Neuronal stem cell (in vitro differentiated cells): Measurements from ENCODE around the gene PLCH1.

ENCODE experiments used
- DNase-seq: peaks from one replicate; pipeline ENCODE4 v3.0.0-alpha.2; 2013; ENCODE audit warnings: low spot score
- H2AFZ ChIP-seq: one replicate; pipeline ENCODE4 v1.6.1; 2013; ENCODE audit warnings: mild to moderate bottlenecking, low read length, inconsistent platforms
- H2AK5ac ChIP-seq: 2 replicates; pipeline ENCODE4 v1.6.1; 2013; ENCODE audit warnings: low read depth, mild to moderate bottlenecking, inconsistent platforms, low read length, moderate library complexity, mixed read lengths
- H2BK120ac ChIP-seq: 2 replicates; pipeline ENCODE4 v1.6.1; 2013; ENCODE audit warnings: low read depth, mild to moderate bottlenecking, inconsistent platforms, low read length, moderate library complexity, mixed read lengths
- H2BK12ac ChIP-seq: one replicate; pipeline ENCODE4 v1.6.1; 2013; ENCODE audit warnings: low read length, inconsistent platforms
- H2BK15ac ChIP-seq: 2 replicates; pipeline ENCODE4 v1.6.1; 2013; ENCODE audit warnings: mild to moderate bottlenecking, low read length, inconsistent platforms, mixed read lengths
- H2BK5ac ChIP-seq: one replicate; pipeline ENCODE4 v1.6.1; 2013; ENCODE audit warnings: inconsistent platforms, mild to moderate bottlenecking, low read length, moderate library complexity
- H3K14ac ChIP-seq: one replicate; pipeline ENCODE4 v1.6.1; 2013; ENCODE audit warnings: low read length, inconsistent platforms
- H3K18ac ChIP-seq: 2 replicates; pipeline ENCODE4 v1.6.1; 2013; ENCODE audit warnings: low read length, inconsistent platforms
- H3K23ac ChIP-seq: 2 replicates; pipeline ENCODE4 v1.6.1; 2013; ENCODE audit warnings: low read depth, mild to moderate bottlenecking, mixed read lengths, low read length, inconsistent platforms; ENCODE audit not compliant: poor library complexity
- H3K27ac ChIP-seq: replicated peaks from 3 replicates; pipeline ENCODE4 v1.5.1; 2013; ENCODE audit warnings: low read length, inconsistent platforms
- H3K27me3 ChIP-seq, 3 experiments: 2 replicates each; pipeline ENCODE4 v1.6.1; 2013; ENCODE audit warnings: low read length in 3 of 3, mild to moderate bottlenecking in 2 of 3, inconsistent platforms in 1 of 3, low read depth in 1 of 3, mixed read lengths in 1 of 3, moderate library complexity in 1 of 3; ENCODE audit not compliant: control insufficient read depth in 3 of 3, insufficient read depth in 3 of 3
- H3K36me3 ChIP-seq, 2 donors: replicated peaks in 1 of 2; 2 replicates each; pipeline ENCODE4 v1.6.1; 2013; ENCODE audit warnings: low read length in 2 of 2; ENCODE audit not compliant: control insufficient read depth in 2 of 2, insufficient read depth in 2 of 2
- H3K4ac ChIP-seq: 2 replicates; pipeline ENCODE4 v1.6.1; 2013; ENCODE audit warnings: inconsistent platforms, mild to moderate bottlenecking, low read length, moderate library complexity
- H3K4me1 ChIP-seq, 2 donors: 1 replicate in 1 of 2; 2 replicates in 1 of 2; pipeline ENCODE4 v1.6.1; 2013; ENCODE audit warnings: low read length in 2 of 2, low read depth in 1 of 2; ENCODE audit not compliant: control insufficient read depth in 2 of 2, insufficient read depth in 1 of 2
- H3K4me2 ChIP-seq: one replicate; pipeline ENCODE4 v1.6.1; 2013; ENCODE audit warnings: mild to moderate bottlenecking, low read length, inconsistent platforms; ENCODE audit not compliant: insufficient read depth, poor library complexity, severe bottlenecking
- H3K4me3 ChIP-seq, 2 donors: 2 replicates each; pipeline ENCODE4 v1.5.1; 2013; ENCODE audit warnings: low read length in 2 of 2, mild to moderate bottlenecking in 2 of 2, inconsistent platforms in 1 of 2, moderate library complexity in 1 of 2
- H3K79me1 ChIP-seq: one replicate; pipeline ENCODE4 v1.6.1; 2013; ENCODE audit warnings: low read depth, mild to moderate bottlenecking, inconsistent platforms, low read length, moderate library complexity
- H3K9ac ChIP-seq: one replicate; pipeline ENCODE4 v1.6.1; 2013; ENCODE audit warnings: mild to moderate bottlenecking, low read depth, low read length, inconsistent platforms; ENCODE audit not compliant: poor library complexity
- H3K9me3 ChIP-seq, 2 donors: replicated peaks in 1 of 2; 2 replicates each; pipeline versions ENCODE3 to v1.6.1; 2013; ENCODE audit warnings: low read length in 2 of 2, mild to moderate bottlenecking in 2 of 2, inconsistent platforms in 1 of 2, low read depth in 1 of 2, mixed read lengths in 1 of 2, moderate library complexity in 1 of 2; ENCODE audit not compliant: control insufficient read depth in 2 of 2, insufficient read depth in 1 of 2
- H4K8ac ChIP-seq: one replicate; pipeline ENCODE4 v1.6.1; 2013; ENCODE audit warnings: low read depth, mild to moderate bottlenecking, inconsistent platforms, low read length, moderate library complexity
- H4K91ac ChIP-seq: one replicate; pipeline ENCODE4 v1.6.1; 2013; ENCODE audit warnings: low read length, low read depth, mild to moderate bottlenecking, inconsistent platforms; ENCODE audit not compliant: poor library complexity
- WGBS, 2 donors: extraction: QIAGEN DNeasy Blood & Tissue Kit; methylation state at CpG; one replicate each; pipeline ENCODE4 v1.1.7; 2013; ENCODE audit warnings: missing lambda C conversion rate in 2 of 2, mixed read lengths in 1 of 2; ENCODE audit not compliant: insufficient read length in 2 of 2, insufficient replicate concordance in 1 of 2; ENCODE audit errors: extremely low coverage in 2 of 2; 5-methylcytosine and 5-hydroxymethylcytosine counted together

PLCH1 gene

GRCh38 chr3:155585384-155585783 lies 159.5 kb downstream of the PLCH1 start:
- WGBS, 2 donors = no CpG with 5 or more reads among the region's 2 CpGs
- no peak overlapping the region for H3K14ac ChIP-seq
- no peak overlapping the region for H4K91ac ChIP-seq
- no peak overlapping the region for H2AFZ ChIP-seq
- peak overlapping the region; percentile 39 for H3K27ac ChIP-seq
- H3K4me1 ChIP-seq = peaks cover 0 to 2% of the 10 kb centered on the region in 2 donors
- H3K4me3 ChIP-seq = no peak overlapping the region
- no peak overlapping the region for H3K4me2 ChIP-seq
- no peaks in the 10 kb centered on the region for H3K79me1 ChIP-seq
- H3K9ac ChIP-seq = no peak overlapping the region
- no peak overlapping the region for H3K18ac ChIP-seq
- no peak overlapping the region for H3K23ac ChIP-seq
- no peak overlapping the region for H2BK12ac ChIP-seq
- H2BK120ac ChIP-seq = no peak overlapping the region
- H2AK5ac ChIP-seq = no peak overlapping the region
- no peak overlapping the region for H3K4ac ChIP-seq
- peaks cover 2 to 95% of the 10 kb centered on the region in 2 donors for H3K36me3 ChIP-seq
- no peak overlapping the region for H2BK15ac ChIP-seq
- H3K9me3 ChIP-seq = no peaks in the 10 kb centered on the region
- no peak overlapping the region for H2BK5ac ChIP-seq
- H4K8ac ChIP-seq = no peak overlapping the region
- H3K27me3 ChIP-seq = no peaks in the 10 kb centered on the region
- peak; percentile 18 for DNase-seq

GRCh38 chr3:155581579-155581978 lies 163.3 kb downstream of the PLCH1 start:
- no peak overlapping the region for H4K8ac ChIP-seq
- no CpG with 5 or more reads among the region's 10 CpGs for WGBS, 2 donors
- H3K27ac ChIP-seq = no peak overlapping the region
- no peak overlapping the region for H3K4me3 ChIP-seq
- H2BK15ac ChIP-seq = no peak overlapping the region
- no peaks in the 10 kb centered on the region for H3K79me1 ChIP-seq
- no peak overlapping the region for H2BK120ac ChIP-seq
- H2AFZ ChIP-seq = no peak overlapping the region
- H3K4me1 ChIP-seq = peaks cover 0 to 2% of the 10 kb centered on the region in 2 donors
- H3K4me2 ChIP-seq = no peak overlapping the region
- no peak overlapping the region for H2BK5ac ChIP-seq
- no peak overlapping the region for H3K23ac ChIP-seq
- no peaks in the 10 kb centered on the region for H3K9me3 ChIP-seq
- no peak overlapping the region for H3K18ac ChIP-seq
- H3K9ac ChIP-seq = no peak overlapping the region
- no peak for DNase-seq
- no peak overlapping the region for H2BK12ac ChIP-seq
- no peak overlapping the region for H3K14ac ChIP-seq
- peaks cover 2 to 94% of the 10 kb centered on the region in 2 donors for H3K36me3 ChIP-seq
- H2AK5ac ChIP-seq = no peak overlapping the region
- H3K27me3 ChIP-seq = no peaks in the 10 kb centered on the region
- no peak overlapping the region for H4K91ac ChIP-seq
- no peak overlapping the region for H3K4ac ChIP-seq

- no peak for DNase-seq
- Histone ChIP-seq H3K79me1 (no peaks in the 10 kb centered on the region), H4K91ac (no peak overlapping the region), H2BK120ac (no peak overlapping the region), H2BK15ac (no peak overlapping the region), H3K4me1 (no peaks in the 10 kb centered on the region), H3K9ac (no peak overlapping the region), H3K18ac (no peak overlapping the region), H3K4me2 (no peak overlapping the region), H4K8ac (no peak overlapping the region), H2AFZ (no peak overlapping the region), H2AK5ac (no peak overlapping the region), H3K9me3 (peaks cover 0 to 5% of the 10 kb centered on the region in 2 donors), H3K14ac (no peak overlapping the region), H3K27ac (no peak overlapping the region), H2BK12ac (no peak overlapping the region), H3K36me3 (peaks cover 6 to 77% of the 10 kb centered on the region in 2 donors), H2BK5ac (no peak overlapping the region), H3K23ac (no peak overlapping the region), H3K4me3 (no peak overlapping the region), H3K27me3 (no peaks in the 10 kb centered on the region), H3K4ac (no peak overlapping the region)
- WGBS, 2 donors = no CpG with 5 or more reads among the region's 1 CpG
These were observed 172.8 kb downstream of the PLCH1 start for GRCh38 chr3:155572085-155572484.

- no peak overlapping the region for H3K4me3 ChIP-seq
- H2BK5ac ChIP-seq = no peak overlapping the region
- peaks cover 2% of the 10 kb centered on the region in 2 donors for H3K9me3 ChIP-seq
- H3K27ac ChIP-seq = no peak overlapping the region
- no peak overlapping the region for H3K9ac ChIP-seq
- H2BK120ac ChIP-seq = no peak overlapping the region
- peaks cover 3 to 74% of the 10 kb centered on the region in 2 donors for H3K36me3 ChIP-seq
- WGBS, 2 donors = no CpG with 5 or more reads among the region's 3 CpGs
- DNase-seq = no peak
- H3K23ac ChIP-seq = no peak overlapping the region
- H2BK15ac ChIP-seq = no peak overlapping the region
- H2AFZ ChIP-seq = no peak overlapping the region
- H2BK12ac ChIP-seq = no peak overlapping the region
- no peaks in the 10 kb centered on the region for H3K79me1 ChIP-seq
- H3K18ac ChIP-seq = no peak overlapping the region
- H4K91ac ChIP-seq = no peak overlapping the region
- H3K27me3 ChIP-seq = no peaks in the 10 kb centered on the region
- H3K4me1 ChIP-seq = no peaks in the 10 kb centered on the region
- no peak overlapping the region for H3K14ac ChIP-seq
- no peak overlapping the region for H2AK5ac ChIP-seq
- no peak overlapping the region for H4K8ac ChIP-seq
- no peak overlapping the region for H3K4ac ChIP-seq
- no peak overlapping the region for H3K4me2 ChIP-seq
These were observed 176.6 kb downstream of the PLCH1 start for GRCh38 chr3:155568295-155568694.
